Measurements from ENCODE around the gene OGDH.

- TF ChIP-seq CTCF (IDR thresholded peaks at IDR 0.05; ENCODE audit: low read length) (no peak), EZH2phosphoT487 (IDR thresholded peaks at IDR 0.05; ENCODE audit: low read length) (no peak), EZH2 (optimal IDR thresholded peaks at IDR 0.05; ENCODE audit: low read depth, low read length) (no peak)
Measured at GRCh38 chr7:44698046-44698580, 91.7 kb downstream of the OGDH start.
